NCI-H2227 treated with DMSO at 0.1 percent for 48 hours (cell line): ENCODE measurements around the gene UNC119B.
A peak's percentile ranks its signal among the peaks of the same experiment; 100 is the strongest.

Experiments used
- DNase-seq: peaks from one replicate; lab custom pipeline; 2025; lab: John Stamatoyannopoulos, UW

UNC119B gene

DNA sequence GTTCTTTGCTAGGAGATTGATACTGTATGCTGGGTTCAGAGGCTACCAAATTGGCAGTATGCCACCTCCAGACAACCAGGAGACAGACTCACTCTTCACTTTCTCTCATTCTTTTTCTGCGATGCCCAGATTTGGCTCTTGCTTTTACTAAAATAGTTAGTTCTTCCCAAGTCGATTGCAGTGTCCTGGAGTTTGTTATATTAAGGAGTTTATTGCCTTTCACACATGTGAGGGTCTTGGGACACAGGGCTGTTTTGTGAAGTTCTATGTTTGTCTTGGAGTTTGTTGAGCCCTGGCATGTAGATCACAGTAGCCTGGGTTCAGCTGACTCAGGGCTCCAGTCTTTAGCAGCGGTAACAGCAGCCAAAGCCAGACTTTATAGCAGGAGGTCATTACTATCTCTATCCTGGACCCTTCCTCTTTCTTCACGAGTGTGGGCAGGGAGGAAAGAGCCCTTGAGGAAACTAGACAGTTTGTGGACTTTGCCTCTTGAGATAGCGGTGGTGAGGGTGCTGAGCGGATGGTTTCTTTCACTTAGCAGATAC is 21.7 kb upstream of the UNC119B start:
- no peak for DNase-seq

- no peak for DNase-seq
These were observed 20.7 kb upstream of the UNC119B start for GRCh38 chr12:120689397-120690082.

- DNase-seq: no peak
These were observed 20.2 kb upstream of the UNC119B start for GRCh38 chr12:120690083-120690450.

- no peak for DNase-seq
These were observed 19.3 kb upstream of the UNC119B start for GRCh38 chr12:120690978-120691377.

GRCh38 chr12:120692524-120693033 is 17.7 kb upstream of the UNC119B start:
- no peak for DNase-seq

- DNase-seq: peak; percentile 23
These were observed 16.4 kb upstream of the UNC119B start for GRCh38 chr12:120693848-120694247.

- DNase-seq: no peak
These were observed 13.6 kb upstream of the UNC119B start for GRCh38 chr12:120696626-120697025.

- no peak for DNase-seq
These were observed 12.9 kb upstream of the UNC119B start for GRCh38 chr12:120697344-120697743.

- DNase-seq: no peak
These were observed 11.6 kb upstream of the UNC119B start for GRCh38 chr12:120698665-120699064.

DNA sequence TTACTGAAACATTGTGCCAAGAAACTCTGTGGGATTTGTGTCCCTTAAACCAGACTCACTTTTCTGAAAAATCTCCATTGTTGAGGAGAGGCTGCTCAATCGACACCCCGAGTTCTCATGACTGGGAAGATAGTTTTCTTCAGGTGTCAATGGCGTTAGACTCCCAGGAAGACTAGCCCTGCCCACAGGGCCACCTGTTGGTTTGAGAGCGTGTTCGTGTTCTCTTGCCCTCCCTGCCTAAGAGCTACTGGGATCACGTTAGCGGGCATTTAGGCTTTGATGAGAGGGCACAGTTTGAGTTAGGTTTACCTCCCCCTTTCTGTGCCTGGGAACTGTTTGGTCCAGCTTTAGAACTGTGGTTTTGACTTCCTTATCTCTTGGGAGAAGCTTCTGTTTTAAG is 10.7 kb upstream of the UNC119B start:
- no peak for DNase-seq

DNA sequence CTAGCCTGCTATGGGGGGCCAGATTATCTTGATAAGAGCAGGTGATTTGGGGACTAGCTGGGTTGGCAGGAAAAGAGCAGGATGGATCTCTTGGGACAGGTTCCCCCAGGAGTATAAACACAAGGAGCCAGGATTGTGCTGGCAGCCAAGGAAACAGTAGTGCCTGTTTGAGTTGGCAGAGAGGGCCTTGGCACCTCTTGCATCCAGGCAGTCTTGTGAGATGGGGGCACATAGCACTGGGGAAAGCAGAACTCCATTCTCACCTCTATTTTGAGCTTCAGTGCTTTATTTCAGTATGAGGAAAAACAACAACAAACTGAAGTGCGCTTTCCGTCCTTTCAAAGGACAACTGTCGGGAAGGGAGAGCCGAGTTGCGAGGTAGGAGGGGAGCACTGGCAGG is 9.4 kb upstream of the UNC119B start:
- no peak for DNase-seq

DNA sequence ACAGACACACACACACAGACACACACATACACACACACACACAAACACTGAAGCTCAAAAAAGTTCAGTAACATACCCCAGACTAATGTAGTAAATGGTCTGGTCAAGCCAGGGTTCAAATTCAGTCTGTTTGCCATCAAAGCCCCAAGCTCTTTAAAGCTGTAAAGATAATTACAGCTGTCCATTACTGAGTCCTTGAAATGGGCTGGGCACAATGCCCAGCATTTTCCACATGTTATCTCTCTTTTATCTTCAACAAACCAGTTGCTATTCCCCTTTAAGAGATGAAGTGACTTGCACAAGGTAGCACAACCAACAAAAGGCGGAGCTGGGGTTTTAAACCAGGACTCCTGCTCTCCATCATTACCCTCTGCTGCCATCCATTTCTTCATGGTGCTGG is 7.6 kb upstream of the UNC119B start:
- DNase-seq: no peak

- DNase-seq: no peak
These were observed 6.8 kb upstream of the UNC119B start for GRCh38 chr12:120703311-120703942.

DNA sequence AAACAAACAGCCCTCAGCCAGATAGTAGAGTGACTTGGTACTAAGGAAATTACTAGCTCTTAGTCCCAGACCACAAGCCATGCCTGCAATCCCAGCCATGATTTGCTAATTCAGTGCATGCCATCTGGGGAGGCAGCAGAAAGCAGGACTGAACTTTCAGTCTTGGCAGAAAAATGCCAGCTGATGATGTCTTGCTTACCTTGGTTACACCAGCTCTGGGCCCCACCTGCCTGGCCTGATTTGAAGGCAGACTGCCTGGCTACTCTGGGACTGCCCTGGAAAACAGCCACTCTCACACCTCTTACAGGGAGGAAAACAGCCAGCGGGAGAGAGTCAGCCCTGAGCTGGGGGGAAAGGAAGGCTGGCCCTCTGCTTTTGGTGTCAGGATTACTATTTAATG is 4.6 kb upstream of the UNC119B start:
- no peak for DNase-seq

DNA sequence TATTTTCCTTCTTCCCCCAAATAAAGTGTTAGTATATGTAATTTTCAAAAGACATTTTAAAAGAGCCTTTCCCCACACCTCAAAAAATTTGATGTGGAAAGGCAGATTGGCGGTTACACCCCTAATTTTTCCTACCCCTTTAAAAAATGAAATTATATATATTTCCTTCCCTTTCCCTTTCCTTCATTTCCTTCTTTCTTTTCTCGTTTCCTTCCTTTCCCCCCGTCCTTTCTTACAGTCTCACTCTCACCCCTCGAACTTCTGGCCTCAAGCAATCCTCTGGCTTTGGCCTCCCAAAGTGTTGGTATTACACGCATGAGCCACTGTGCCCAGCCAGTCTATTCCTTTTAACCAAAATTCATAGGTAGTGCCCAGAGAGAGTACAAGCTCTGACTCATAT is 4.2 kb upstream of the UNC119B start:
- no peak for DNase-seq

- no peak for DNase-seq
These were observed 1.6 kb upstream of the UNC119B start for GRCh38 chr12:120708651-120709050.

DNA sequence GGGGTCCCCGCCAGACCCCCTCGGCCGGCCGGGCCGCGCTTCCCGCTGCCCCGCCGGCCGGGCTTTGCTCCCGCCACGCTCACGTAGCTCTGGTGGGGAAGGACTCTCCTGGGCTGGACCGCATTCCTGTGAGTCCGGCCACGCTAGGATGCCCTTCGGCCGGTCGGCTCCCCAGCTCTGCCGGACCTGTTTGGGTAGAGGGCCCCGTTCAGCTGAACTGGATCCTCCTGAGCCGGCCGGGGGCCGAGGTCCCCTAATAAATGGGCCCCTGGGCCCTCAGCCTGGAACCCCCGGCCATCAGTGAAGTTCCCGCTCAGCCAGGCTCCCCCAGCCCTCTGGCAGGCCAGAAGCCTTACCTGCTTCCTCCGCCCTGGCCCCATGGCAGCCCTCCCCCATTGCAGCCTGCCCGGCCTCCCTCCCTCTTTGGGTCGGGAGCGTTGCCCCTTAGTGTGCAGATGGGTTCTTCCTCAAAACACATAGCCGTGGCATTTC is 593 bp downstream of the UNC119B start:
- DNase-seq: no peak

GRCh38 chr12:120711411-120711810 is 1.2 kb downstream of the UNC119B start:
- peak; percentile 2 for DNase-seq

- no peak for DNase-seq
These were observed 2.4 kb downstream of the UNC119B start for GRCh38 chr12:120712610-120713009.

DNA sequence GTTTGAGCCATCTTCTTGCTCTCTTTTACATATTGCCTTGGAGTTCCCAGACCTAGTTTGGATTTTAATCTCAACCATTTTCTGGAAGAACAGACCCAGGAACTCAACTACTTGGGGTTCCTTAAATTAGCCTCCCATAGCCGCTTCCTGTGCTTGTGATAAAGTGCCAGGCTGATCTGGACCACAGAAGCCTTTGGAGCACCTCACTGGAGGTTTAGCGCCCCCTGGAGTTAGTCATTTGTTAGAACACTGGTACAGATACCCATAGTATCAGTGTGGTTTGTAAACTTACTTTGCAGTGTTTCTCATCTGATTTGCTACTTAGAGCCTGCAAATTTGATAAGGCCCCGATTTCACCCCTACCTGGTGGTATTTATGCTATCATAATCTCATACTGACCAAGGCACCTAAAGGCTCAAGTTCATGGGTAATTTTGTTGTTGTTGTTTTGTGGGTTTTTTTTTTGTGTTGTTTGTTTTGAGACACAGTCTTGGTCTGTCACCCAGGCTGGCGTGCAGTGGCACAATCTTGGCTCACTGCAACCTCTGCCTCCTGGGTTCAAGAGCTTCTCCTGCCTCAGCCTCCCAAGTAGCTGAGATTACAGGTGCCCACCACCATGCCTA is 3.7 kb downstream of the UNC119B start:
- peak; percentile 79 for DNase-seq

DNA sequence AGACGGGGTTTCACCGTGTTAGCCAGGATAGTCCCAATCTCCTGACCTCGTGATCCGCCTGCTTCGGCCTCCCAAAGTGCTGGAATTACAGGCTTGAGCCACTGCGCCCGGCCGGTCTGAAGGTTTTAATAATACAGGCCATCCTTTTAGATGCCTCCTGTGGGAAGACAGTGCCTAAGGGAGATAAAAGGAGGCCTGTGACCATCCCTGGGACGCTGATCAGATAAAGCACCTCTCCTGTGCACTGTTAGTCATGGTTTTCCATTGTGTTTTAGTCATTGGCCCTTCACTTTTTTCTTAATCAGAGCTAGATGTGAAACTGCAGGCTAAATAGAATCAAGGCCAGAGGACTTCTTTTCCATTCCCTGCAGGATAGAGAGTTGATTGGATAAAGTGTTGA is 7.8 kb downstream of the UNC119B start:
- DNase-seq: no peak

GRCh38 chr12:120719072-120719471 is 8.8 kb downstream of the UNC119B start:
- DNase-seq: no peak
